ENCODE results near the gene KRT73.

Gene KRT73

DNA sequence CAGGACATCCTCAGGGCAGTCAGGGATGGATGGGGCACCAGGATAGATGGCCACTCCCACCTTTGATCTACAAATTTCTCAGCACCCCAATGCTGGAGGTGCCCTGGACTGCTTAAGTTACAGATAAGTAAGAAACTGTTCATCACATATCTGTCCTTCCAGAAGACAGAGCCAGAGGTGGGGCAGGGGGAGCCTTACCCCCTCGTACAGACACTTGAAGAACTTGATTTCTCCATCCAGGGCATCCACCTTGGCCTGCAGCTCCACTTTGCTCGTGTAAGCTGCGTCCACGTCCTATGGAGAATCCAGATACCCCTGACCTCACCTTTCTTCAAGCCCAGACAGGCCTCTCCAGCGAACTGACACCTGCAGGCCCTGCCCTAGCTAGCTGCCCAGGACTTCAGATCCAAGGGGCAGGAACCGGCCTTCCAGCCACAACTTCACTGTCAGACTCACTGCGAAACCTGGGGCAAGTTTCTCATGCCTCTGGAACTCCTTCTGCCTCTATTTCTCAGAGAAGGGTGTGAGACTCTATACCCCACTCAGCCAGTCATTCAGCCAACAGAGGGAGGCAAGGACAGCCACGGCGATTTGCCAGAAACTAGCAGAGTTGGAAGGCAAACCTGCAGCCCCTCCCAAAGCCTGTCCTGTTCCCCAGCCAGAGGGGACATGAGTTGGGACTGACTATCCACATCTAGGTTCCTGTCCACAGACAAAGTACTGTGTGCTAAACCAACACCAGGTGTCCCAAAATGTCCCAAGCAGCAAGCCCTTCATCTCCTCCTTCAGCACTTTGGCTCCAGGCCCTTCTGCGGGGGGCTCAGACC, 3.8 kb downstream of the KRT73 start:
- Histone ChIP-seq H3K36me3 (ENCODE audit: control insufficient read depth, insufficient read depth, low read length) (no peaks in the 10 kb centered on the region), H3K4me3 (ENCODE audit: low read length) (no peak overlapping the region)

GRCh38 chr12:52613384-52614030, 4.9 kb downstream of the KRT73 start:
- H3K4me3 ChIP-seq (ENCODE audit: low read length): no peak overlapping the region
- no peaks in the 10 kb centered on the region for H3K36me3 ChIP-seq (ENCODE audit: control insufficient read depth, insufficient read depth, low read length)
- no peak overlapping the region for H3K27ac ChIP-seq (ENCODE audit: low read depth, low read length)
- H3K27me3 ChIP-seq (ENCODE audit: control insufficient read depth, insufficient read depth, low read length): no peaks in the 10 kb centered on the region
- no peak overlapping the region for H3K9ac ChIP-seq (ENCODE audit: low read length)
- H3K4me1 ChIP-seq (ENCODE audit: control insufficient read depth, insufficient read depth, low read length): no peaks in the 10 kb centered on the region

More for the DNA sequence above, 3.8 kb downstream of the KRT73 start:
- H3K9ac ChIP-seq (ENCODE audit: low read length): no peak overlapping the region
- no peaks in the 10 kb centered on the region for H3K4me1 ChIP-seq (ENCODE audit: control insufficient read depth, insufficient read depth, low read length)
- no peaks in the 10 kb centered on the region for H3K27me3 ChIP-seq (ENCODE audit: control insufficient read depth, insufficient read depth, low read length)
- H3K27ac ChIP-seq (ENCODE audit: low read depth, low read length): no peak overlapping the region

DNA sequence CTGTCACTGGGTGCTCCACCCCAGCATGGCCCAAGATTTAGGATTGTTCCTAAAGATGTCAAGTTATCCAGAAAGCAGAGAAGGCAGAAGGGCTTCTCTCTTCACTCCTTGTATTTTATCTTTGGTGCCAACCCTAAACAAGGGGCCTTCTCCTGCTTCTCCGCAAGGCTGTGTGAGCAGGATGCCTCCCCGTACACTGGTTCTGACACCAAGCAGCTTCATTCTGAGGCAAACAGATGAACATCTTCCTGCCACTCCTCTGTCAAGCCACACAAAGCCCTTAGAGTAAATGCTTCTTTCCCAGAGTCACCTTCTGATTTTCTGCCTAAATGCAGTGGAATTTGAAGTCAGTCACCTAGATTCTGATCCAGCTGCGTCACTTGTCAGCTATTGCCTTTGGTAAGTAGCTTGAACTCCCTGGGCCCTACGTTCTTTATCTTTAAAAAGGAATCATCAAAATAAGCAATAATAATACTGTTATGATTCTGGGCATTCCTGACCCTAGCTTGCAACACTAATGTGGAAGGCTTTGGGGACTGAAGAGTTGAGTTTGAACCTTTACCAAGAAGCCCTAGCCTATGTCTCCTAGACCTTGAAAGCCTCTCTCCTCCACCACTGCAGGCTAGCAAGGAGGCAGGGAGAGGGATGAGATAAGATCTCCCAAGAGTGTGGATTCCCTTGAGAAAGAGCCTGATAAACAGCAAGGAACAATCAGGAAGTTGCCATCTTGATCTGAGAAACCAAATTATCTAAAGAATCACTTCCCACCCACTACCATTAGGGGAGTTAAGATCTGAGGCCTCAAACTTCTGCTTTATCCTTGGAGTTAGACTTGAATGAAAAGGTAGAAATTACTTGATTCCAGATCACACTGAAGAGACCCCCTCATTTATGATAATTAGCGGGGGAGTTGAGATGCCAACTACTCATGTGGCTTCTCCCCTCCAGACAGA, 5.7 kb downstream of the KRT73 start:
- no peak overlapping the region for H3K27ac ChIP-seq (ENCODE audit: low read depth, low read length)
- H3K4me1 ChIP-seq (ENCODE audit: control insufficient read depth, insufficient read depth, low read length): no peaks in the 10 kb centered on the region
- H3K27me3 ChIP-seq (ENCODE audit: control insufficient read depth, insufficient read depth, low read length): no peaks in the 10 kb centered on the region
- H3K9ac ChIP-seq (ENCODE audit: low read length): no peak overlapping the region
- H3K4me3 ChIP-seq (ENCODE audit: low read length): no peak overlapping the region
- no peaks in the 10 kb centered on the region for H3K36me3 ChIP-seq (ENCODE audit: control insufficient read depth, insufficient read depth, low read length)

- Histone ChIP-seq H3K4me3 (ENCODE audit: low read length) (no peak overlapping the region), H3K27ac (ENCODE audit: low read depth, low read length) (no peak overlapping the region), H3K27me3 (ENCODE audit: control insufficient read depth, insufficient read depth, low read length) (no peaks in the 10 kb centered on the region), H3K4me1 (ENCODE audit: control insufficient read depth, insufficient read depth, low read length) (no peaks in the 10 kb centered on the region), H3K9ac (ENCODE audit: low read length) (no peak overlapping the region), H3K36me3 (ENCODE audit: control insufficient read depth, insufficient read depth, low read length) (no peaks in the 10 kb centered on the region)
Measured at GRCh38 chr12:52611080-52611468, 7.3 kb downstream of the KRT73 start.

DNA sequence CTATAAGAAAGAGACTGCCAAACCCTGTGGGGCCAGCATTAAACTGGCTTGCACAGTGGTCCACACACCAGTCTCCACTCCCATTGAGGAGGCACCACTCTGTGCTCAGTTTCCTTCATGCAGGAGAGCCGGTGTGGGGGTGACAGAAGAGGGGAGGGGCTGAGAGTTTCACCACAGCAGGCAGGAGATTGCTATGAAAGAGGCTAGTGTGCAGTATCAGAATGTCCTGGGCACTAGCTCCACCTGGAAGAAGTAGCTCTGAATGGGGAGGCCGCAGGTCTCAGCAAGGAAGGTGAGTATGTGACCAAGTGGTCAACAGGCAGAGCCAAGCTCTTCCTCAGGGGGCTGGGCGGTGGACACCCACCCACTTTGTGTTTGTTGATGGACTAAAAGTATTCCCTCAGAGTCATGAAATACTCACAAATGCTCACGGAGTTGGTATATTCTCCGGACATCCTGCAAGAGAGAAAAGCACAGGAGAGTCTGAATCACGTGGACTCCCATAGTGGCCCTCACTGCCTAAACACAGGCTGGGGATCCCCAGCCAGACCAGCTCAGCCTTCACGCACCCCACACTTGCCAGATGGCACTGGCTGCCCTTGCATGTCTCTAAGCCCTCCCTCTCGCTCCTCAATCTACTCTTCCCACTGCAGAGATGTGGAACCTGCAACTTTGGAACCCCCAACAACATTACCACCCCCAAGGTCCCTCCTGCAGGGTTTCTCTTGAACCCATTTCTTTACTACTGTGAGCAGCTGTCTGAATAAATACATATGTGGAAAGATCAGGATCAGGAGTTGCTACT, 9.3 kb downstream of the KRT73 start:
- Histone ChIP-seq H3K27ac (ENCODE audit: low read depth, low read length) (no peak overlapping the region), H3K27me3 (ENCODE audit: control insufficient read depth, insufficient read depth, low read length) (no peaks in the 10 kb centered on the region), H3K4me3 (ENCODE audit: low read length) (no peak overlapping the region), H3K4me1 (ENCODE audit: control insufficient read depth, insufficient read depth, low read length) (no peaks in the 10 kb centered on the region), H3K36me3 (ENCODE audit: control insufficient read depth, insufficient read depth, low read length) (no peaks in the 10 kb centered on the region), H3K9ac (ENCODE audit: low read length) (no peak overlapping the region)

DNA sequence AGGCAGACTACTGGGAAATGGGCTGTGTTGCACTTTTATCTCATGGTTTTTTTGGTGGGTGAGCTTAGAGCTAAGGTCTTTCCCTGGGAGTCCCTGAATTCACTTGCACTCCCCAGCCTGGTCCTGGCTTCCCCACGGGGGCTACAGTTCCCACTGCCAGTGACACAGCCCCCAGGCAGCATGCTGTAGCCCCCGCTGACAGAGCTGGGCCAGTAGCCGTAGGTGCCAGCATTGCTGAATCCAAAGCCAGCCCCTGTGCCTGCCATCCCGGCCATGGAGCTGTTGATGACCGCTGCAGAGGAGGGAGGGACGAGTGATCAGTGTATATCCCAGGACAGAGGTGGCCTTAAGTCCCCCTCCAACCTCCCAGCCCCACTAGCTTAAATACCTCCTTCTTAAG, 10.2 kb downstream of the KRT73 start:
- H3K9ac ChIP-seq (ENCODE audit: low read length): no peak overlapping the region
- no peaks in the 10 kb centered on the region for H3K27me3 ChIP-seq (ENCODE audit: control insufficient read depth, insufficient read depth, low read length)
- H3K27ac ChIP-seq (ENCODE audit: low read depth, low read length): no peak overlapping the region
- no peak overlapping the region for H3K4me3 ChIP-seq (ENCODE audit: low read length)
- H3K4me1 ChIP-seq (ENCODE audit: control insufficient read depth, insufficient read depth, low read length): no peaks in the 10 kb centered on the region
- H3K36me3 ChIP-seq (ENCODE audit: control insufficient read depth, insufficient read depth, low read length): no peaks in the 10 kb centered on the region

DNA sequence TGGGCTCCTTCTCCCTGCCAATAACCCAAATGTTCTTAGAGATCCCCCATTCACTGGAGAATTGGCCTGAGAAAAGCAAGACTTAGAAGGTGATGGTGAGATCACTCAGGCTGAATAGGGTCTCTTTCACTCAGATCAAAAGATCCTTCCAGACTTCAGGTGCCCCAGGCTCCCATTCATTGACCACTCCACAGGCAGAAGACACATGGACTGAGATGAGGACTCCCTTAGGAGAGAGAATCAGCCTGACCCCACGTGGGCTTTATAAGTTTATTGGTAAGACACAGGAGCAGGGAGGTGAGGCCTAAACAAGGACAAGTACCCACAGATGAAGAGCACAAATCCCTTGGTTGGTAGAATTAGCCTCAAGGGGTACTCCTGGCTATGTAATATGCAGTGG, 11.0 kb downstream of the KRT73 start:
- H3K4me3 ChIP-seq (ENCODE audit: low read length): no peak overlapping the region
- H3K4me1 ChIP-seq (ENCODE audit: control insufficient read depth, insufficient read depth, low read length): no peaks in the 10 kb centered on the region
- no peaks in the 10 kb centered on the region for H3K36me3 ChIP-seq (ENCODE audit: control insufficient read depth, insufficient read depth, low read length)
- peaks cover 4% of the 10 kb centered on the region for H3K27me3 ChIP-seq (ENCODE audit: control insufficient read depth, insufficient read depth, low read length)
- H3K27ac ChIP-seq (ENCODE audit: low read depth, low read length): no peak overlapping the region
- no peak overlapping the region for H3K9ac ChIP-seq (ENCODE audit: low read length)

GRCh38 chr12:52606581-52607218, 11.7 kb downstream of the KRT73 start:
- Histone ChIP-seq H3K27me3 (ENCODE audit: control insufficient read depth, insufficient read depth, low read length) (peaks cover 5% of the 10 kb centered on the region), H3K27ac (ENCODE audit: low read depth, low read length) (no peak overlapping the region), H3K9ac (ENCODE audit: low read length) (no peak overlapping the region), H3K4me3 (ENCODE audit: low read length) (no peak overlapping the region), H3K36me3 (ENCODE audit: control insufficient read depth, insufficient read depth, low read length) (no peaks in the 10 kb centered on the region), H3K4me1 (ENCODE audit: control insufficient read depth, insufficient read depth, low read length) (no peaks in the 10 kb centered on the region)

DNA sequence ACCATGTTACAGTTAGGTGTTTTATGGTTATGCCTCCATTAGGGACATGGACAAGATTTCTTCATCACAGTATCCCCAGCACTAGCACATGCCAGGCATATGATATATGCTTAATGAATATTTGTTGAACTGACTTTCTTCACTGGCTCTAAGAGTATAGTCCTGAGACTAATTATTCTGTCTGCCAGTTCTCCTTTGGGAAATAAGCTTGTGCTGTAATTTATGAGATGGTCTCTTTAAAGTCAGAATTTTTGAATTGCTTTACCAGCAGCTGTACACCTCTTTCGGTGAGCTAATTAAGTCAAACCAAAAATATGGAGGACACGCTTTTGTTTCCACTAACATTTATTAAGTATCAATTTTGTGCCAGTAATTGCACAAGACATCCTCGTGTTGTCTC, 12.3 kb downstream of the KRT73 start:
- Histone ChIP-seq H3K27ac (ENCODE audit: low read depth, low read length) (no peak overlapping the region), H3K9ac (ENCODE audit: low read length) (no peak overlapping the region), H3K4me3 (ENCODE audit: low read length) (no peak overlapping the region), H3K4me1 (ENCODE audit: control insufficient read depth, insufficient read depth, low read length) (no peaks in the 10 kb centered on the region), H3K36me3 (ENCODE audit: control insufficient read depth, insufficient read depth, low read length) (no peaks in the 10 kb centered on the region), H3K27me3 (ENCODE audit: control insufficient read depth, insufficient read depth, low read length) (peaks cover 7% of the 10 kb centered on the region)

GRCh38 chr12:52605542-52605941, 12.8 kb downstream of the KRT73 start:
- Histone ChIP-seq H3K27ac (ENCODE audit: low read depth, low read length) (no peak overlapping the region), H3K27me3 (ENCODE audit: control insufficient read depth, insufficient read depth, low read length) (peaks cover 7% of the 10 kb centered on the region), H3K4me1 (ENCODE audit: control insufficient read depth, insufficient read depth, low read length) (no peaks in the 10 kb centered on the region), H3K9ac (ENCODE audit: low read length) (no peak overlapping the region), H3K4me3 (ENCODE audit: low read length) (no peak overlapping the region), H3K36me3 (ENCODE audit: control insufficient read depth, insufficient read depth, low read length) (no peaks in the 10 kb centered on the region)

GRCh38 chr12:52604859-52605258, 13.5 kb downstream of the KRT73 start:
- H3K27ac ChIP-seq (ENCODE audit: low read depth, low read length): no peak overlapping the region
- H3K9ac ChIP-seq (ENCODE audit: low read length): no peak overlapping the region
- no peaks in the 10 kb centered on the region for H3K4me1 ChIP-seq (ENCODE audit: control insufficient read depth, insufficient read depth, low read length)
- H3K36me3 ChIP-seq (ENCODE audit: control insufficient read depth, insufficient read depth, low read length): no peaks in the 10 kb centered on the region
- H3K4me3 ChIP-seq (ENCODE audit: low read length): no peak overlapping the region
- H3K27me3 ChIP-seq (ENCODE audit: control insufficient read depth, insufficient read depth, low read length): peaks cover 7% of the 10 kb centered on the region

Measured in rectal smooth muscle tissue (tissue), 1 donor.